ENCODE measurements around the gene RUNX2. TPM values are rescaled to one million over a fixed set of nuclear protein-coding genes. Genes with fewer than 3 reads are reported as not detected.

RUNX2 gene
- polyA plus RNA-seq, 1 donor from 2014 or later: not detected

DNA sequence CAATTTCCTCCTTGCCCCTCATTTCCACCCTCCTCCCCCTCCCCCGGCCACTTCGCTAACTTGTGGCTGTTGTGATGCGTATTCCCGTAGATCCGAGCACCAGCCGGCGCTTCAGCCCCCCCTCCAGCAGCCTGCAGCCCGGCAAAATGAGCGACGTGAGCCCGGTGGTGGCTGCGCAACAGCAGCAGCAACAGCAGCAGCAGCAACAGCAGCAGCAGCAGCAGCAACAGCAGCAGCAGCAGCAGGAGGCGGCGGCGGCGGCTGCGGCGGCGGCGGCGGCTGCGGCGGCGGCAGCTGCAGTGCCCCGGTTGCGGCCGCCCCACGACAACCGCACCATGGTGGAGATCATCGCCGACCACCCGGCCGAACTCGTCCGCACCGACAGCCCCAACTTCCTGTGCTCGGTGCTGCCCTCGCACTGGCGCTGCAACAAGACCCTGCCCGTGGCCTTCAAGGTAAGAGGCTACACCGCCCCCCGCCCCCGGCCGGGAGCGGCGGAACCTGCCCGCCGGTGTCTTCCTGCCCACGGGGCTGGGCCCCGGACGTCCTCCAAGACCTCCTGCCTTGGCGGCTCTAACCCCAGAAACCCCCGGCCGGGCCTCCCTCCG is 94.5 kb downstream of the RUNX2 start:
- H3K4me3 ChIP-seq (ENCODE audit: low read length): peak overlapping the region; percentile 80
- H3K4me2 ChIP-seq (ENCODE audit: low read length): peak overlapping the region; percentile 55
- no peaks in the 10 kb centered on the region for H3K79me2 ChIP-seq (replicated peaks; ENCODE audit: insufficient read depth, low read length)
- no peaks in the 10 kb centered on the region for H3K9me3 ChIP-seq (ENCODE audit: low read length)
- no peaks in the 10 kb centered on the region for H3K9me2 ChIP-seq (ENCODE audit: insufficient read depth, low read length)
- H3K27ac ChIP-seq (ENCODE audit: low read length): no peak overlapping the region
- peak overlapping the region; percentile 56 for H3K9ac ChIP-seq (ENCODE audit: low read length)
- H3K27me3 ChIP-seq (ENCODE audit: insufficient read depth, low read depth, low read length): peaks cover 84% of the 10 kb centered on the region
- TF ChIP-seq RAD21 (conservative IDR thresholded peaks at IDR 0.05): peak; percentile 52
- TF ChIP-seq EZH2 (IDR thresholded peaks at IDR 0.05; ENCODE audit: borderline replicate concordance, insufficient read depth, low read length, poor library complexity, severe bottlenecking): no peak
- TF ChIP-seq POLR2AphosphoS5 (IDR thresholded peaks at IDR 0.05): peak; percentile 42
- TF ChIP-seq MXI1 (conservative IDR thresholded peaks at IDR 0.05; ENCODE audit: poor library complexity, severe bottlenecking): peak; percentile 24
- TF ChIP-seq TAF1 (IDR thresholded peaks at IDR 0.05; ENCODE audit: low read depth): no peak
- TF ChIP-seq, protein P1, sequence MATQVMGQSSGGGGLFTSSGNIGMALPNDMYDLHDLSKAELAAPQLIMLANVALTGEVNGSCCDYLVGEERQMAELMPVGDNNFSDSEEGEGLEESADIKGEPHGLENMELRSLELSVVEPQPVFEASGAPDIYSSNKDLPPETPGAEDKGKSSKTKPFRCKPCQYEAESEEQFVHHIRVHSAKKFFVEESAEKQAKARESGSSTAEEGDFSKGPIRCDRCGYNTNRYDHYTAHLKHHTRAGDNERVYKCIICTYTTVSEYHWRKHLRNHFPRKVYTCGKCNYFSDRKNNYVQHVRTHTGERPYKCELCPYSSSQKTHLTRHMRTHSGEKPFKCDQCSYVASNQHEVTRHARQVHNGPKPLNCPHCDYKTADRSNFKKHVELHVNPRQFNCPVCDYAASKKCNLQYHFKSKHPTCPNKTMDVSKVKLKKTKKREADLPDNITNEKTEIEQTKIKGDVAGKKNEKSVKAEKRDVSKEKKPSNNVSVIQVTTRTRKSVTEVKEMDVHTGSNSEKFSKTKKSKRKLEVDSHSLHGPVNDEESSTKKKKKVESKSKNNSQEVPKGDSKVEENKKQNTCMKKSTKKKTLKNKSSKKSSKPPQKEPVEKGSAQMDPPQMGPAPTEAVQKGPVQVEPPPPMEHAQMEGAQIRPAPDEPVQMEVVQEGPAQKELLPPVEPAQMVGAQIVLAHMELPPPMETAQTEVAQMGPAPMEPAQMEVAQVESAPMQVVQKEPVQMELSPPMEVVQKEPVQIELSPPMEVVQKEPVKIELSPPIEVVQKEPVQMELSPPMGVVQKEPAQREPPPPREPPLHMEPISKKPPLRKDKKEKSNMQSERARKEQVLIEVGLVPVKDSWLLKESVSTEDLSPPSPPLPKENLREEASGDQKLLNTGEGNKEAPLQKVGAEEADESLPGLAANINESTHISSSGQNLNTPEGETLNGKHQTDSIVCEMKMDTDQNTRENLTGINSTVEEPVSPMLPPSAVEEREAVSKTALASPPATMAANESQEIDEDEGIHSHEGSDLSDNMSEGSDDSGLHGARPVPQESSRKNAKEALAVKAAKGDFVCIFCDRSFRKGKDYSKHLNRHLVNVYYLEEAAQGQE (IDR thresholded peaks at IDR 0.05; ENCODE audit: borderline replicate concordance): no peak
- peak; percentile 39 for TF ChIP-seq SMC3 (conservative IDR thresholded peaks at IDR 0.05; ENCODE audit: poor library complexity)
- TF ChIP-seq EP300 (conservative IDR thresholded peaks at IDR 0.05; ENCODE audit: poor library complexity, severe bottlenecking): peak; percentile 57
- TF ChIP-seq, protein P2, sequence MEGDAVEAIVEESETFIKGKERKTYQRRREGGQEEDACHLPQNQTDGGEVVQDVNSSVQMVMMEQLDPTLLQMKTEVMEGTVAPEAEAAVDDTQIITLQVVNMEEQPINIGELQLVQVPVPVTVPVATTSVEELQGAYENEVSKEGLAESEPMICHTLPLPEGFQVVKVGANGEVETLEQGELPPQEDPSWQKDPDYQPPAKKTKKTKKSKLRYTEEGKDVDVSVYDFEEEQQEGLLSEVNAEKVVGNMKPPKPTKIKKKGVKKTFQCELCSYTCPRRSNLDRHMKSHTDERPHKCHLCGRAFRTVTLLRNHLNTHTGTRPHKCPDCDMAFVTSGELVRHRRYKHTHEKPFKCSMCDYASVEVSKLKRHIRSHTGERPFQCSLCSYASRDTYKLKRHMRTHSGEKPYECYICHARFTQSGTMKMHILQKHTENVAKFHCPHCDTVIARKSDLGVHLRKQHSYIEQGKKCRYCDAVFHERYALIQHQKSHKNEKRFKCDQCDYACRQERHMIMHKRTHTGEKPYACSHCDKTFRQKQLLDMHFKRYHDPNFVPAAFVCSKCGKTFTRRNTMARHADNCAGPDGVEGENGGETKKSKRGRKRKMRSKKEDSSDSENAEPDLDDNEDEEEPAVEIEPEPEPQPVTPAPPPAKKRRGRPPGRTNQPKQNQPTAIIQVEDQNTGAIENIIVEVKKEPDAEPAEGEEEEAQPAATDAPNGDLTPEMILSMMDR (IDR thresholded peaks at IDR 0.05; ENCODE audit: poor library complexity, severe bottlenecking): peak; percentile 12
- H3F3A ChIP-seq (ENCODE audit: insufficient read depth, low read length, poor library complexity, severe bottlenecking): no peaks in the 10 kb centered on the region
- peak overlapping the region; percentile 46 for H2AFZ ChIP-seq (ENCODE audit: low read depth, low read length)
- no peaks in the 10 kb centered on the region for H4K20me1 ChIP-seq (ENCODE audit: insufficient read depth)
- H3K36me3 ChIP-seq (ENCODE audit: insufficient read depth, low read length): no peaks in the 10 kb centered on the region

DNA sequence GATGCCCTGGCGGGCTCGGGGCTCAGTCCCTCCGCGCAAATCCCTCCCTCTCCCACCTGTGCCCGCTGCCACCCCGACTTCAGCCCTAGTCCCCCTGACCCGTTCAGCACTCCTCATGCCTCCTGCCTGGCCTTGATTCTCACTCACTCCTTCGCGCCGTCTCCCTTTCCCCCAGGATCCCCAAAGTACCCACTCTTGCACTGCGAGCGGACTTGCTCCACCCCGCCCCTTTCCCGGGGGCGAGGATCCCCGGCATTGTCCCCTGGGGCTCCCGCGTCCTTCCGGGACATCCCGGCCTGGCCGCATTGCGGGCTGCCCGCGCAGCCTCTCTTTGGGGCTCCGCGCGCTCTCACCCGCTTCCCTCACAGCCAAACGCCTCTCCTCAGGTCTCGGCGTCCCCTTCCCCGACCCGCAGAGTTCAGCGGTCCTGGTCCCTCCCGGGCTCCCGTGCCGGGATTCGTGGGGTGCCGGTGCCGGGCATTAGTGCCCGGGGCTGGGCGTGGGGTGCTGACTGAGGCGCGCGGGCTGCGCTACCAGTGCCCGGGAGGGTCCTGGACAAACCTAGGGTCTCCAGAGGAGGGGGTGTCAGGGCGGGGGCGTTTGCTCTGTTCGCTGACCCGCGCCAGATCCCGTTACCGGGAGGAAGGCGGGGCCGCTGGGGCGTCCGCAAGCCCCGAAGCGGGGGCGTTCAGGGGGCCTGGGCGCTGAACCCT is 95.1 kb downstream of the RUNX2 start:
- Histone ChIP-seq H3K9me2 (ENCODE audit: insufficient read depth, low read length) (no peaks in the 10 kb centered on the region), H3K27me3 (ENCODE audit: insufficient read depth, low read depth, low read length) (peaks cover 78% of the 10 kb centered on the region), H3K27ac (ENCODE audit: low read length) (no peak overlapping the region), H3F3A (ENCODE audit: insufficient read depth, low read length, poor library complexity, severe bottlenecking) (no peaks in the 10 kb centered on the region), H3K9me3 (ENCODE audit: low read length) (no peaks in the 10 kb centered on the region), H3K4me3 (ENCODE audit: low read length) (peak overlapping the region; percentile 80), H3K9ac (ENCODE audit: low read length) (peak overlapping the region; percentile 56), H3K79me2 (replicated peaks; ENCODE audit: insufficient read depth, low read length) (no peaks in the 10 kb centered on the region), H2AFZ (ENCODE audit: low read depth, low read length) (no peak overlapping the region), H3K4me2 (ENCODE audit: low read length) (peak overlapping the region; percentile 49), H4K20me1 (ENCODE audit: insufficient read depth) (no peaks in the 10 kb centered on the region), H3K36me3 (ENCODE audit: insufficient read depth, low read length) (no peaks in the 10 kb centered on the region)
- TF ChIP-seq SMC3 (conservative IDR thresholded peaks at IDR 0.05; ENCODE audit: poor library complexity) (no peak), RAD21 (conservative IDR thresholded peaks at IDR 0.05) (no peak), EZH2 (IDR thresholded peaks at IDR 0.05; ENCODE audit: borderline replicate concordance, insufficient read depth, low read length, poor library complexity, severe bottlenecking) (peak; percentile 89), EP300 (conservative IDR thresholded peaks at IDR 0.05; ENCODE audit: poor library complexity, severe bottlenecking) (no peak), TAF1 (IDR thresholded peaks at IDR 0.05; ENCODE audit: low read depth) (no peak)
- TF ChIP-seq, protein P2 (IDR thresholded peaks at IDR 0.05; ENCODE audit: poor library complexity, severe bottlenecking): no peak
